Omental fat pad (tissue), 4 donors: Measurements from ENCODE around the gene AGPS. TPM values are rescaled to one million over a fixed set of nuclear protein-coding genes. Genes with fewer than 3 reads are reported as not detected.

Source experiments
- ATAC-seq: fragments of 150-250 bp; one replicate; pipeline ENCODE4 v1.9.1; 2016; ENCODE audit warnings: mild to moderate bottlenecking, moderate library complexity; ENCODE audit not compliant: low FRiP score
- DNase-seq: peaks from one replicate; pipeline ENCODE4 v3.0.0-alpha.2; 2019; ENCODE audit warnings: low spot score
- CTCF ChIP-seq, 3 donors: fragments of 450-650 bp; IDR thresholded peaks; one replicate each; pipeline ENCODE4 v1.5.1; 2016 to 2017; ENCODE audit warnings: antibody characterized with exemption in 3 of 3, mild to moderate bottlenecking in 3 of 3, moderate library complexity in 2 of 3
- total RNA-seq, 4 donors: library from RNA; depleted of rRNA; stranded (reverse); fragments of >200 nt; gene quantifications; one replicate each; pipeline ENCODE4 v1.1.0, GENCODE V29; 2016

The AGPS gene
- total RNA-seq, 4 donors from 2014 or later: 21.6 to 33.0 (median 29.0) TPM

GRCh38 chr2:177525351-177525924, 132.9 kb downstream of the AGPS start:
- ATAC-seq: no peak
- no peak for DNase-seq

GRCh38 chr2:177528351-177528933, 135.9 kb downstream of the AGPS start:
- TF ChIP-seq CTCF (IDR thresholded peaks at IDR 0.05): no peak
- ATAC-seq (no peak), DNase-seq (no peak)

More at GRCh38 chr2:177525351-177525924, 132.9 kb downstream of the AGPS start:
- TF ChIP-seq CTCF (IDR thresholded peaks at IDR 0.05): no peak

GRCh38 chr2:177529166-177529565, 136.6 kb downstream of the AGPS start:
- DNase-seq (no peak), ATAC-seq (no peak)
- TF ChIP-seq CTCF (IDR thresholded peaks at IDR 0.05): no peak

GRCh38 chr2:177530561-177530960, 138.0 kb downstream of the AGPS start:
- no peak for TF ChIP-seq CTCF (IDR thresholded peaks at IDR 0.05)
- ATAC-seq (no peak), DNase-seq (no peak)

GRCh38 chr2:177531706-177532105, 139.1 kb downstream of the AGPS start:
- DNase-seq (no peak), ATAC-seq (no peak)
- TF ChIP-seq CTCF (IDR thresholded peaks at IDR 0.05): no peak

GRCh38 chr2:177532567-177532966, 140.0 kb downstream of the AGPS start:
- no peak for ATAC-seq
- TF ChIP-seq CTCF (IDR thresholded peaks at IDR 0.05): no peak
- no peak for DNase-seq

GRCh38 chr2:177533253-177533652, 140.7 kb downstream of the AGPS start:
- TF ChIP-seq CTCF (IDR thresholded peaks at IDR 0.05): no peak
- DNase-seq (no peak), ATAC-seq (no peak)
